Activated CD8-positive, alpha-beta memory T cell treated with anti-CD3 and anti-CD28 coated beads for 4 hours (primary cell): ENCODE data around the gene ARHGEF26.

ENCODE experiments used
- DNase-seq, 2 donors: peaks; one replicate each; pipeline ENCODE4 v3.0.0-alpha.2; 2020; ENCODE audit warnings: low read depth in 2 of 2

ARHGEF26 gene

GRCh38 chr3:154161806-154162205 lies 40.6 kb downstream of the ARHGEF26 start:
- no peak for DNase-seq

DNA sequence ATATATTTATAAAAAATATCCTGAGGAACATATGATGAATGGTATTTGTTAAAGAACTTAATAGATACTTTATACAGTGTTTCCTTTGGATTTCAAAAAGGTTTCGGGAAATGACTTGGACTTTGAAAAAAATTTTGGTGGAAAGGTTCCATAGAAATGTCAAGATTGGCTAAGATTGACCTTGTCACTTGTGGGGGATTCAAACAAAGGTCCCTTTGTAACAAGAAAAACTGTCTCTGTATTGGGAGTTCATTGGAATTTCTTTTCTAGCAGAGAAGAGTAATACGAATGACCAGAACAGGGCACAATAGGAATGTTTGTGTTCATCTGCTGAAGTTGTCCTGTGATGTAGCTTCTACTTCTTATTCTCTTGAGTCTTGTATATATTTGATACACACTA lies 43.2 kb downstream of the ARHGEF26 start:
- DNase-seq: no peak

DNA sequence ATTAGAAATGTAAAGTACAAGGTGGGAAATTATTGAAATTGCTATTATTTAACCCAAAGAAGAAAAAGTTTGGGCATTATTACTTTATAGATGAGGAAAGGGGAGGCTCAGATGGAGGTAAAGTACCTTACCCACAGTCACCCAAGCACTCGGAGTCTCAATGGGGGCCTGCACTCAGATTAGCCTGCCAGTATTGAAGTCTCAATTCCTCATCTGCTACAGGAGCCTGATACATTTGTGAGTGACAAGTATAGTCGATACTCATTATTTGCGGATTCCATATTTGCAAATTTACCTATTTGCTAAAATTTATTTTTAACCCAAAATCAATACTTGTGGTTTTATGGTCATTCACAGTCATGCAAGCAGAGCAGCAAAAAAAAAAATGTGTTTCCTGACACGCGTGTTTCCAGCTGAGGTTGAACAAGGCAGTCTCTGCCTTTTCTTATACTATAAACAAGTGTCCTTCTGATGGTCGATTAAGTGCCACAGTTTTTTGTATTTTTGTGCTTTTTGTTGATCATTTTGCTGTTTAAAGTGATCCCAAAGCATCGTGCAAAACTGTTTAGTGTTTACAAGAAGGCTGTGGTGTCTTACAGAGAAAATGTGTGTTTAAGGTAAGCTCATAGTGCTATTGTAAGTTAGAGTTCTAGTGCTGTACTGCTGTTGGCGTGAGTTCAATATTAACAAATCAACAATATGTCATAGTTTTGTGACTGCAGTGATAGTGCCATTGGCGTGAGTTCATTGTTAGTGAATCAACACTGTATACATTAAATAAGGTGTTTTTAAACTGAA lies 48.0 kb downstream of the ARHGEF26 start:
- no peak for DNase-seq

DNA sequence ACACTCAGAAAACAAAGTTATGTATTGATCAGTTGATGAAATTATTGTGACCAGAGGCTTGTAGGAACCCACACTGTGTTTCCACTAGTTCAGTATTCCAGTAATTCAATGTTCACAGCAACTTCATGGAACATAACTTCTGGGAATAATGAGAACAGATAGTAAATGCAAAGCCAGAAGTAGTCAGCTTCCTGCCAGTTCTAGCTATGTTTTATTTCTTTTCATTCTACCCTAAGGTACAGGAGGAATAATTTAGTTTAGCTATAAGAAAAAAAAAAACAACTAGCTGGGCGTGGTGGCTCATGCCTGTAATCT lies 48.6 kb downstream of the ARHGEF26 start:
- no peak for DNase-seq

- no peak for DNase-seq
These were observed 49.1 kb downstream of the ARHGEF26 start for GRCh38 chr3:154170300-154170699.

- no peak for DNase-seq
These were observed 53.9 kb downstream of the ARHGEF26 start for GRCh38 chr3:154175041-154175440.

- DNase-seq: no peak
These were observed 54.8 kb downstream of the ARHGEF26 start for GRCh38 chr3:154176036-154176435.

DNA sequence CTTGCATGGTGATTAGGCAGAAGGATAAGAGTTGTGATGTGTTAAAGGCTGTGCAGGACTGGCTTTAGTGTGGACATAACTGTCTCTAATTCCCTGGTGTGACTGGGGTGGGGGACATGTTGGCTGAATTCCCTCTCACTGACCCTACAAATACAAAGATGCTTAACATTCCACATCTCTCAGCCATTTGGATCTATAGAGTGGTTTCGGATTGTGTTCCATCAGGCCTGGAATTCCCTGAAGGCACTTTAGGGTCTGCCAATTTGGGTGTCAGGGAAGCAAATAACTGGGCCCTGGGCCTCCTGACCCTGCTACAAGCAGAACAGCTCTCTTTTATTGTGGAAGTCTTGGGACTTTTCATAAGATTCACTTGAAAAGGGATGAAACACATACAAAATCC lies 56.2 kb downstream of the ARHGEF26 start:
- DNase-seq: no peak

DNA sequence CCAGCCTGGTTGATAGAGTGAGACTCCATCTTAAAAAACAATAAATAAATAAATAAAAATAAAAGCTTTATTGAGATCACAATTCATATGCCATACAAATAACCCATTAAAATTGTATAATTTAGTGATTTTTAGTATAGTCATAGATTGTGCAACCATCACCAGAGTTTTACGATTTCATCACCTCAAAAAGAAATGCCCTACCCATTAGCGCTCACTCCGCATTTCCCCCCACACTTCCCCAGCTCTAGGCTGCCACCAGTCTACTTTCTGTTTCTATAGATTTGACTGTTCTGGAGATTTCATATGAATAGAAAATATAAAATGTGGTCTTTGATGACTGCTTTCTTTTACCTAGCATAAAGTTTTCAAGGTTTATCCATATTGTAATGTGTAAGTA lies 57.0 kb downstream of the ARHGEF26 start:
- DNase-seq: no peak

GRCh38 chr3:154180836-154181691 lies 59.9 kb downstream of the ARHGEF26 start:
- DNase-seq: no peak

DNA sequence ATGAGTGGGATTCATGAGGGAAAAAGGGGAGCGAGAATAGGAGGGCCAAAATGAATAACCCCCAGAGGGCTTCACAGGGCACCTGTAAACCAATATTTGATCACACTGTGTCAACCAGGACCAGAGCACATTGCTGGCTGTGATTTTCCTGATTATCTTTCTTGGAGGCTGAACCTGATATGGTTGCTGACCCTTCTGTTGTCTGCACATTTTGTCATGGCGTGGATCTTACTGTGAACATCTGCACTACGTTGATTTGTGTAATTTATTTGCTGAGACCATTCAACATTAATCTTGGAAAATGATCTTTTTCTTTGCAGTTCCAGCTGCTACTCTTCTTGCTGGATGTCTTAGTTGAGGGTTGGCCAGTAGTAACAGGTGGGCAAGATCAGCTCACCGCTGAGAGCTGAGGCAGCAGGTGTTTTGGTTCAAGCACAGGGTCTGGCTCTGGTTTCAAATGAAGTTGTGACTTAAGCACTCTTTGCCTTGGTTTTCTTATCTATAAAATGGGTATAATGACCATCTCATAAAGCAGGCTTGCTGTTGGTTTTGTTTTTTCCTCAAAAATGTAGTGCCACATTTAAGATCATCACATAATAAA lies 61.2 kb downstream of the ARHGEF26 start:
- DNase-seq: no peak

DNA sequence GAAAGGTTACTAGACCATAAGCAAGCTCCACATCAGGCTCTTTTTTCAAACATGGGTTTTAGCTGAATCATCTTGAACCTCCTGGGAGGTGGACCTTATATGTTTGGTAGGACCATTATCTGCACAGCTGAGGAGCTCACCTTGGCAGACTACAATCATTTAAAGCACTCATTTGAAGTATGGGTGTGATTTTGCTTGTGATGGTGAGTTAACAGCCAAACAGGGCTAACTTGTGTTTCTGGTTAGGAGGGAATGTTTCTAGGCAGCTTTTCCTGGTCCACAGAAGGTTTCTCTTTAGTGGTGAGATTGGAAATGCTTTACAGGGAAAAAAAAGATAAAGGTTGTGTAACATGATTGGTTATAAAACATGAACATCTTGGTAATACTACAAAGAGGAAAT lies 61.8 kb downstream of the ARHGEF26 start:
- DNase-seq: no peak

GRCh38 chr3:154184582-154184981 lies 63.4 kb downstream of the ARHGEF26 start:
- no peak for DNase-seq

DNA sequence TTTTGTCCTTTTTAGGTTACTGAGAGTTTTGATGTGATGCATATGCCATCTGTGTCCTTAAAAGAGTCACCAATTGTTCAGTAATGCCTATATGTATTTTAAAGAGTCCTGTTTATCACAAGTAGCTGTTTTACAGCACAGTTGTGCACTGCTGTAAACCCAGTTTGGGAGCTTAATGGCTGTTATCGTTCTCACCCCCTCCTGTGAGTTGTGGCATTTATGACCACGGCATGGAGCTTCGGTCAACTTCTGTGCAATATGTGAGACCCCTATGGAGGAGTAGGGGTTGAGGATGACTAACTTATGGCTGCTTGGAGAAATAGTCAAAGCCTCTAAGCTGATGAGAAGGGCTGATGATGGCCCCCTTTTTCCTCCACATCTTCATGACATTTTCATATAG lies 67.2 kb downstream of the ARHGEF26 start:
- DNase-seq: no peak

DNA sequence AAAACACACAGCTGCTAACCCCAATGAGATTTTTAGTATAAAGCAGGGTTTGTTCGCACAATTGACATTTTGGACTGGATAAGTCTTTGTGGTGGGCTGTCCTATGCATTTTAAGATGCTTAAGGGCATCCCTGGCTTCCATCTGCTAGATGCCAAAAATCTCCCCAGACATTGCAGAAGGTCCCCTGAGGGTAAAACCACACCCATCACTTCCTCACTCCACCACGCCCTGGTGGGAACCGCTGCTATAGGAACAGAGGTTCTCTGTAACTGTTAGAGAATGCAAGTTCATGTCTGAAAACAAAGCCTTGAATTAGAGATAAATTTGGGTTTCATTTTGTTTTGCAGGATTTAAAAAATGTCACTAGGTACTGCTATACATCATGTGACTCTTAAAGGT lies 67.7 kb downstream of the ARHGEF26 start:
- no peak for DNase-seq

GRCh38 chr3:154191520-154191919 lies 70.3 kb downstream of the ARHGEF26 start:
- DNase-seq: no peak

DNA sequence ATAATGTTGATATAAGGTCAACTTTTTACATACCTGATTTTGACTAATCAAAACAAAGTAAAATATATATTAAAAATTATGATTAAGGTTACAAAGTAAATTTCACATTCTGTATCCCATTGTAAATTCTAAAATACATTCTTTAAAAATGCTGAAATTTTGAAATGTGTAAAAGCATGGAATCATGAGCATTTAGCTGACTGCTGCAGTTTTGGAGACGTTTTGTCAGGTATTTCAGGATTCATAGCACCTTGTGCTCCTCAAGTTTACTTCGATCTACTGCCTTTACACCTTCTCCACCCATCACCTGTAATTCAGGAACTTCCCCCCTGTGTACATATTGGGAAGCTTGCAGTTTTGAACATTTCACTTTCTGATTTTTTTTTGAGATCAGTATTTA lies 71.0 kb downstream of the ARHGEF26 start:
- no peak for DNase-seq

DNA sequence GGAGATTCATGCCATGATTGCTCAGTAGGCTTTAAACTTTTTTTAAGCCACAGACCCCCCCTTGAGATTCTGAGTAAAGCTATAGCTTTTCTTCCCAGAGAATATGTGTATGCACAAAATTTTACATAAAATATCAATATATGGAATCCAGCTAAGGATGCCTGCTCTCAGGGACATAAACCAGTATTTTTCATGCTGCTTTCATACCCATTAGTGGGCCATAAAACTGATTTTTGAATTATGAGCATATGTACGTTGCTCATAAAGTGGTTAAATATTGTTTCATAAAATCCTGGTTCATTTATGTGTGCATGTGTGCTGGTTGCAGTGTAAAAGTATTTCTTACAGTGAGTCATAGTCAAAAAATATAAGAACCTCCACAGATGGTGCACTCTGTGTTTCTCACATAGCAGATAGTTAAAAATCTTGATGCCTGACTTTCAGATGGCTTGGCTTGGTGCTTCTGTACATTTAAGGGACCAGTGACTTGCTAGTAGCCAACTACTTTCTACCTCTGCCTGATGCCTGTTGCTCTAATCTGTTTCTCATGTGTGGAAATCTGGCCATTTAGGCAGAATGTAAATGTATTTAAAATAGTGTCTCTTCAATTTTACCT lies 71.9 kb downstream of the ARHGEF26 start:
- DNase-seq: no peak

GRCh38 chr3:154194877-154195276 lies 73.7 kb downstream of the ARHGEF26 start:
- DNase-seq: no peak

DNA sequence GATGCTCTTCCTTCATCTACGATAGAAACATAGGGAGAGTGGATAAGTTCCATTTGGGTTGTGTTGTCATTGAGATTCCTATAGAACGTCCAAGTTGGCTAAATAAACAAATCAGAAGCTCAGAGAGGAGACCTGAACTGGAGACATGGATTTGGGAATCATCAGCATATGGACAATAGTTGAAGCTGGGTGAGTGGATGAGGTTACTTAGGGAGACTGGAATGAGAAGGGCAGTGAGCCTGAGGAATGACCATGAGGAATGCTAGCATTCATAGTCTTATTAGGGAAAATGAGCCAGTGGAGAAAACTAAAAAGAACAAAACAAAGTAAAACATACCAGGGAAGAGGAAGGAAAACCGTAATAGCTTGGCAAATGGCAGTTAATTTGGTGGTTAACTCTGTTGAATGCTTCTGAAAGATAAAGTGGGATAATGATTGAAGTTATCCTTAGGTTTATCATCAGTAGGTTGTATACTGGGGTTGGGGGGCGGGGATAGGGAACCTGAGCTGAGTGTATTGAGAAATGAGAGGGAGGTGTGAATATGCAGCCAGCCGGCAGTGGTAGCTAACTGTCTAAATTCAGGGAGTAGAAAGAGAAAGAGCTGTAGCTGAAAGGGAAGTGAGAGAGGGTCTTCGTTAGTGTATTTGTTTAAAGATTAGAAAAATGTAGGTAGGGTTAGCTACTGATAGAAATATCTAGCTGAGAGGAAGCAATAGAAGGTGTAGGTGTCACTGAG lies 74.6 kb downstream of the ARHGEF26 start:
- no peak for DNase-seq

DNA sequence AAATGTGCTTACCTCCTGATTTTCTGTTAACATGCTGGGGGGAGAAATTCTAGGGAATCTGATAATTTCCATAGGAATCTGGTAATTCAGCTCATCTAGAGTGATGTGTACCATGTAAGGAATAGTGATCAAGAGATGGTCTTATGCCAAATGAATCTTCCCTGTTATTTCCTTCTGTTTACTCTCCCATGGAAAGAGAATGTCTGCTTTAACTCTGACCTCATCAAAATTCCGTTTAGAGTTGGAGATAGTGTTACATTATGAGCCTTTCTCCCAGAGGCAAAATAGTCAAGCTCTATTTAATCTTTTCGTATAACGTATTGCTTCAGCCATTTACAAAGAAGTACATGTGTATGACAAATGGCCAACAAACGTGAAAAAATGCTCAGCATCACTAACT lies 76.6 kb downstream of the ARHGEF26 start:
- no peak for DNase-seq

GRCh38 chr3:154209499-154209898 lies 88.3 kb downstream of the ARHGEF26 start:
- no peak for DNase-seq
